RWPE2 (cell line): ENCODE results near the gene TBC1D23.
"Not testable (repeated sequence)": the region's sequence is repeated elsewhere in the genome, so short reads cannot be mapped to it uniquely, and the experiment has no call there.

Experiments
- ATAC-seq: fragments of 200-7000 bp; cut with Tn5 transposase; 3 replicates; pipeline ENCODE4 v1.9.1; 2021; ENCODE audit warnings: low read depth
- DNase-seq: peaks from one replicate; pipeline ENCODE4 v3.0.0-alpha.2; 2020; ENCODE audit warnings: low spot score
- H3K27ac ChIP-seq: fragments of 450-650 bp; 2 replicates; pipeline ENCODE4 v1.5.1; 2017; ENCODE audit warnings: mild to moderate bottlenecking; ENCODE audit not compliant: poor library complexity, severe bottlenecking
- H3K27me3 ChIP-seq: fragments of 250-450 bp; sonication (Bioruptor Pico); 2 replicates; pipeline ENCODE4 v1.5.1; 2021; ENCODE audit warnings: mild to moderate bottlenecking, moderate library complexity; ENCODE audit not compliant: insufficient read depth, poor library complexity, severe bottlenecking
- H3K36me3 ChIP-seq: fragments of 250-450 bp; sonication (Bioruptor Pico); 2 replicates; pipeline ENCODE4 v1.5.1; 2020; ENCODE audit warnings: low read depth, mild to moderate bottlenecking, moderate library complexity
- H3K4me1 ChIP-seq: fragments of 250-450 bp; sonication (Bioruptor Pico); 2 replicates; pipeline ENCODE4 v1.5.1; 2021; ENCODE audit warnings: mild to moderate bottlenecking, moderate library complexity; ENCODE audit not compliant: insufficient read depth, poor library complexity, severe bottlenecking
- H3K4me3 ChIP-seq: fragments of 250-450 bp; sonication (Bioruptor Pico); 2 replicates; pipeline ENCODE4 v1.5.1; 2021; ENCODE audit warnings: mild to moderate bottlenecking, moderate library complexity; ENCODE audit not compliant: severe bottlenecking
- H3K9me3 ChIP-seq: fragments of 250-450 bp; sonication (Bioruptor Pico); 2 replicates; pipeline ENCODE4 v1.5.1; 2021; ENCODE audit warnings: mild to moderate bottlenecking, moderate library complexity; ENCODE audit not compliant: severe bottlenecking
- TF ChIP-seq, protein P1 (sequence below): fragments of 450-650 bp; IDR thresholded peaks from one replicate; pipeline ENCODE4 v1.5.1; 2017; ENCODE audit warnings: mild to moderate bottlenecking, moderate library complexity; ENCODE audit not compliant: poor library complexity, severe bottlenecking

Gene TBC1D23

DNA sequence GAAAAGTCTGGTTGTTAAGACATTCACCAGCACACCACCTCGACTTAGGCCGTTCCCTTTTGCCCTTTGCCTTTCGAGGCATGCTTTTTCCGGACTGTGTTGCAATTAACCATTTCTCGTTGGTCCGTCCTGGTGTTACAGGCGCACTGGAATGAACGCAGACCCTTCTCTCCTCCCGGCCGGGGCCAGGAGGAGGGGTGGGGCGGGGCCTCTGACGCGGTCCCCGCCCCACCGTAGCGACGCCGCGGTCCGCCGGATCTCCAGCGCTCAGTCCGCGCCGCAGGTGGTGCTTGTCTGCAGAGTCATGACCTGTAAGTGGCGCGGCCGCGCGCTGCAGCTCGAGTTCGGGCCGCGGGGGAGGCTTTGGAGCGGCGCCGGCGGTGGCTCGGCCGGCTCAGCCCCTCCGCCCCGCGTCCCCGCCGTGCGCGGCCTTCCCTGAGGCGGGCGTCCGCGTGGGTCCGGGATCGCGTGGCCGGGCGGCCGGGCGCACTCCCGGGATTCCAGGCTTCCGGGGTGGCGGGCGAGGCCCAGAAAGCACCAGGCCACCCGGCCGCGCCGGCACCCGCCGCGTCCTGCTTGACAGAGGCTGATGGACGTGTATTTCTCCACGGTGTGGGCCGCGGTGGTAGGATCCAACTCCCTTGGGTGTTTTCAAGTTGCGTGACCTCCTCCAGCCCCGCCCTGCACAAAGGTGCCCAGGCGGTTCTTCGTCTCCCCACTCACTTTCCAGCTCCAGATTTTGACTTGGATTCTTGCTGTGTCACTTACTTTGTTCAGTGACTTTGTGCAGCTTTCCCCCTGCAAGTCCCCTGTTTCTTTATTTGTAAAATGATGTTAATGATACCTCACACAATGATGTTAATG is 73.9 kb downstream of the TBC1D23 start, which contains the start of gene NIT2:
NIT2 (plus strand) TSS at position 270 of the 864 bp plus-strand sequence; CDS start at position 305, 35 bp downstream.
- DNase-seq (peak; percentile 83), ATAC-seq (peak; percentile 95)
- peak within 1 kb of the TSS; percentile 23 for H3K27ac ChIP-seq
- H3K9me3 ChIP-seq: no peaks in the 10 kb centered on the region
- TF ChIP-seq, protein P1, sequence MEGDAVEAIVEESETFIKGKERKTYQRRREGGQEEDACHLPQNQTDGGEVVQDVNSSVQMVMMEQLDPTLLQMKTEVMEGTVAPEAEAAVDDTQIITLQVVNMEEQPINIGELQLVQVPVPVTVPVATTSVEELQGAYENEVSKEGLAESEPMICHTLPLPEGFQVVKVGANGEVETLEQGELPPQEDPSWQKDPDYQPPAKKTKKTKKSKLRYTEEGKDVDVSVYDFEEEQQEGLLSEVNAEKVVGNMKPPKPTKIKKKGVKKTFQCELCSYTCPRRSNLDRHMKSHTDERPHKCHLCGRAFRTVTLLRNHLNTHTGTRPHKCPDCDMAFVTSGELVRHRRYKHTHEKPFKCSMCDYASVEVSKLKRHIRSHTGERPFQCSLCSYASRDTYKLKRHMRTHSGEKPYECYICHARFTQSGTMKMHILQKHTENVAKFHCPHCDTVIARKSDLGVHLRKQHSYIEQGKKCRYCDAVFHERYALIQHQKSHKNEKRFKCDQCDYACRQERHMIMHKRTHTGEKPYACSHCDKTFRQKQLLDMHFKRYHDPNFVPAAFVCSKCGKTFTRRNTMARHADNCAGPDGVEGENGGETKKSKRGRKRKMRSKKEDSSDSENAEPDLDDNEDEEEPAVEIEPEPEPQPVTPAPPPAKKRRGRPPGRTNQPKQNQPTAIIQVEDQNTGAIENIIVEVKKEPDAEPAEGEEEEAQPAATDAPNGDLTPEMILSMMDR: no peak
- peak within 1 kb of the TSS; percentile 64 for H3K4me3 ChIP-seq
- H3K4me1 ChIP-seq: no peaks in the 10 kb centered on the region
- H3K27me3 ChIP-seq: no peaks in the 10 kb centered on the region
- H3K36me3 ChIP-seq: peaks cover 10% of the 10 kb centered on the region

DNA sequence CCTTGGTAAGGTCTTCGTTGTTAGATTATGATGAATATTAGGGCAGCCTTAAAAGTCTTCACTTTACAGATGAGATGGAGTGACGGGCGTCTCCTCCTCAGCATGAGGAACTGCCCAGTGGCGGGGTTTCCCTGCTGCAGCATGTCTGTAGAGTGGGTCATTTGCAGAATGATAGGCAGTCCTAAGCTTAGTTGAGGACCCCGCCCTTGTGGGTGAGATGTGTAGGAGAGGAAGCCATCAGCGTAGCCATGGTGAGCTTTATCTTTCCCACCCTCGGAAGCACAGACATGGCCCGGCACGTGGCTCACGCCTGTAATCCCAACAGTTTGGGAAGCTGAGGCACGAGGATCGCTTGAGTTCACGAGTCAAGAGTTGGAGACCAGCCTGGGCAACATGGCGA is 74.6 kb downstream of the TBC1D23 start:
- H3K36me3 ChIP-seq: peaks cover 17% of the 10 kb centered on the region
- TF ChIP-seq, protein P1: no peak
- no peaks in the 10 kb centered on the region for H3K27me3 ChIP-seq
- ATAC-seq: no peak
- H3K4me1 ChIP-seq: no peaks in the 10 kb centered on the region
- H3K27ac ChIP-seq: no peak overlapping the region
- peak overlapping the region; percentile 64 for H3K4me3 ChIP-seq
- no peaks in the 10 kb centered on the region for H3K9me3 ChIP-seq
- DNase-seq: no peak

GRCh38 chr3:100336229-100336628 is 75.4 kb downstream of the TBC1D23 start:
- DNase-seq, H3K4me1 ChIP-seq, H3K9me3 ChIP-seq, H3K4me3 ChIP-seq, ATAC-seq, H3K27ac ChIP-seq, H3K27me3 ChIP-seq: not testable (repeated sequence)
- peaks cover 25% of the 10 kb centered on the region for H3K36me3 ChIP-seq

- Histone ChIP-seq H3K36me3 (peaks cover 52% of the 10 kb centered on the region), H3K4me1 (no peaks in the 10 kb centered on the region), H3K9me3 (no peaks in the 10 kb centered on the region), H3K27ac (no peak overlapping the region), H3K27me3 (no peaks in the 10 kb centered on the region), H3K4me3 (no peak overlapping the region)
- no peak for DNase-seq
- TF ChIP-seq, protein P1: no peak
- no peak for ATAC-seq
Measured at GRCh38 chr3:100338911-100339310, 78.1 kb downstream of the TBC1D23 start.

GRCh38 chr3:100339786-100340185 is 79.0 kb downstream of the TBC1D23 start:
- TF ChIP-seq, protein P1: no peak
- H3K4me3 ChIP-seq: no peak overlapping the region
- no peak overlapping the region for H3K27ac ChIP-seq
- DNase-seq (no peak), ATAC-seq (no peak)
- H3K27me3 ChIP-seq: no peaks in the 10 kb centered on the region
- no peaks in the 10 kb centered on the region for H3K4me1 ChIP-seq
- H3K9me3 ChIP-seq: no peaks in the 10 kb centered on the region
- peaks cover 60% of the 10 kb centered on the region for H3K36me3 ChIP-seq
